Thoracic aorta endothelial cell (primary cell): ENCODE results near the gene APBA3. TPM values are rescaled to one million over a fixed set of nuclear protein-coding genes. Genes with fewer than 3 reads are reported as not detected.

Experiments used
- small RNA-seq: library from RNA; depleted of rRNA; stranded (forward); fragments of <200 nt; gene quantifications from one replicate; pipeline ENCODE3, GENCODE V24; 2012
- total RNA-seq: library from RNA; depleted of rRNA; stranded (reverse); fragments of >200 nt; gene quantifications from 2 replicates; pipeline ENCODE4 v1.2.3, GENCODE V29; 2012

APBA3 gene, protein sequence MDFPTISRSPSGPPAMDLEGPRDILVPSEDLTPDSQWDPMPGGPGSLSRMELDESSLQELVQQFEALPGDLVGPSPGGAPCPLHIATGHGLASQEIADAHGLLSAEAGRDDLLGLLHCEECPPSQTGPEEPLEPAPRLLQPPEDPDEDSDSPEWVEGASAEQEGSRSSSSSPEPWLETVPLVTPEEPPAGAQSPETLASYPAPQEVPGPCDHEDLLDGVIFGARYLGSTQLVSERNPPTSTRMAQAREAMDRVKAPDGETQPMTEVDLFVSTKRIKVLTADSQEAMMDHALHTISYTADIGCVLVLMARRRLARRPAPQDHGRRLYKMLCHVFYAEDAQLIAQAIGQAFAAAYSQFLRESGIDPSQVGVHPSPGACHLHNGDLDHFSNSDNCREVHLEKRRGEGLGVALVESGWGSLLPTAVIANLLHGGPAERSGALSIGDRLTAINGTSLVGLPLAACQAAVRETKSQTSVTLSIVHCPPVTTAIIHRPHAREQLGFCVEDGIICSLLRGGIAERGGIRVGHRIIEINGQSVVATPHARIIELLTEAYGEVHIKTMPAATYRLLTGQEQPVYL
- total RNA-seq: 17.7 and 18.6 TPM in 2 replicates

DNA sequence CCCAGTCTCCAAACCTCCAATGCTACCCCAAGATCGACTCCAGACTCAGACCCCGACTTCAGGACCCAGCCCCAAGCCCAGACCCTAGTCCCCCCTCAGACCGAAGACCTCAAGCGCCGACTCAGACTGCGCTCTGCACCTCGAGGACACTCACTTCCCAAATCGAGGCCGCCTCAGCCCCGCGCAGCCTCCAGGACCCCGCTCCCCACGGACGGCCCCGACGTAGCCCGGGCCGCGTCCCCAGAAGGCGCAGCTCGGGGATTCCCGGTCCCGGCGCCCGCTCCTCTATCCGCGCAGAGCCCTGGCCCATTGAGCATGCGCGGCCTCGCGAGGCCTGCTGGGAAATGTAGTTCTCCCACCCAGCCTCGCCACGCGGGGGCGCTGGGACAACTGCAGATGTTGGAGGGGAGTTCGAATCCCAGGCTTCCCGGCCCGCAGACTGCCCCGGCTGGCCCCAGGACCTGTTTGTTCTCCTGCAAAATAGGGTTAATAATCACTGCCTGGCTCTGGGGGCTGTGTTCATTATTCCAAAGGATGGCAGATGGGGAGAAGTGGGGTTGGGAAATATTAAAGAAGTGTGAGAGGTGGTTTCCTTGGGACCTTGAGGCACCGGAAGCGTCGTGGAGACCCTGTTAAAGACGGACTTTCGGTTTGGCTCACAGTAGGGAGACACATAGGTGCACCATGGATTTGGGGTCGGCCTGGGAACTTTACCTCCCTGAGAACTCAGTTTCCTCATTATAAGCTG is at the start of gene APBA3:
Gene APBA3 (minus strand): TSS at position 311 of the 748 bp plus-strand sequence. CDS start 1,428 bp downstream, outside the sequence.

DNA sequence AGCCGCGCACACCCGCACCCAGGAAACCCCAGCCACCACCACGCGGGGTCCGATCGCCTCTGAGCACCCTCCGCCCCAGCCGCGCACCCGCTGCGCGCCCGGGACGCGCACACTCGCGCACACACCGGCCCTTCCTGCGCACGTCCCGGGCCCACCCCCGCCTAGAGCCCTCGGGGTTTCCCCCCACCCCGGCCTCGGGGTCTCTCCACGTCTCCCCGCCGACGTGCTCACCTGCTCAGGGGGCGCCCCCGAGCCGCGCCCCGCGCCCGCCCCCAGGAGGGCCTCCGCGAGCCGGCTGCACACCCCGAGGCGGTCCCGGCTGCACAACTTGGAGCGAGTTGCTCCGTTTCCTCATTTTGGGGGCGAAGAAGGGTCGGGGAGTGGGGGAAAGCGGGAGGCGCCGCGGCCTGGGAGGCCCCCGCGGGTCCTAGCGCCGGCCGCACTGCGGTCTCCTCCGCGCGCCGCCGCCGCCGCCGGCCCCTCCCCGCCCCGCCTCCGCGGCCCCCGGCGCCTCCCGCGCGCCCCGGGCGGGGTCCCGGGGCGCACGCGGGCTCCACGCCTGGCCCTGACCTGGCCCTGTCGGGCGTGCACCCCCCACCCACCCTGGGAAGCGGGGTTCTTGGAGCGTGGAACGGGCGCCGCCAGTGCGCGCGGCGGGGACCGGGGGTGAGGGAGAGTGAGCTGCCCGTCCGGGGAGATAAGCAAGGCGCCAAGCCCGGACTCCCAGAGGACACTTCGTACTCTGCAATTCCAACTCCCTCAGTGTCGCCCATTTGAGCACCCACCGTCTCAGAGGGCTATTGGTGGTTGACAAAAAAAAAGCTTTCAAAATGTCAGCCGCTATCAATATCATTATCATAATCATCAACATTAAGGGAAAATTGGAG is 24.7 kb upstream of the APBA3 start, which contains the start of gene MATK:
Gene MATK (minus strand): TSS at position 444 of the 887 bp plus-strand sequence. CDS start 1,246 bp downstream, outside the sequence.

DNA sequence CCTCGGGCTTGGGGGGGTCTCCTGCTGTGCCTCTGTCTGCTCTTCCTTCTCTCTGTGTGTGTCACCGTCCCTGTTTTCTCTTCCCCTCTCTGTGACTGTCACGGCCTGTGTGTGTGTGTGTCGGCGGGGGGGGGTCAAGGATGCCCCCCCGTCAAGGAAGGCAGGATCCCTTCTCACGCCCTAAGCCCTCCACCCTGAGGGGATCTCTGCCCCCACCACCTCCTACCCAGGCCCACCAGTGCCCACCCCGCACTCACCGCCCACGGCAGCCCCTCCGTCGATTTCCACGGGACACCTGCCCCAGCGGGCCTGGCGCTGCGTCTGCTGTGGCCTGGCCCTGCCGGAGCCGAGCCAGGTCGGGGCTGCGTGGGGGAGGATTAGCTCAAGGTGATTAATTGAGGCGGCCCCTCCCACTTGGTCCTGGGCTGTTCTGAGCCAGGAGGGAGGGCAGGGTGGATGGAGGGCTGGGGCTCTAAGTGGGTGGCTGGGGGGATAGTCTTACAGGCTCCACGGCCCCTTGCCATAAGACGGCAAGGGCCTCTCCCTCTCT is 10.5 kb upstream of the APBA3 start, which contains the start of gene RAX2:
Gene RAX2 (minus strand): TSS at position 323 of the 550 bp plus-strand sequence. CDS start 486 bp downstream, outside the sequence.

DNA sequence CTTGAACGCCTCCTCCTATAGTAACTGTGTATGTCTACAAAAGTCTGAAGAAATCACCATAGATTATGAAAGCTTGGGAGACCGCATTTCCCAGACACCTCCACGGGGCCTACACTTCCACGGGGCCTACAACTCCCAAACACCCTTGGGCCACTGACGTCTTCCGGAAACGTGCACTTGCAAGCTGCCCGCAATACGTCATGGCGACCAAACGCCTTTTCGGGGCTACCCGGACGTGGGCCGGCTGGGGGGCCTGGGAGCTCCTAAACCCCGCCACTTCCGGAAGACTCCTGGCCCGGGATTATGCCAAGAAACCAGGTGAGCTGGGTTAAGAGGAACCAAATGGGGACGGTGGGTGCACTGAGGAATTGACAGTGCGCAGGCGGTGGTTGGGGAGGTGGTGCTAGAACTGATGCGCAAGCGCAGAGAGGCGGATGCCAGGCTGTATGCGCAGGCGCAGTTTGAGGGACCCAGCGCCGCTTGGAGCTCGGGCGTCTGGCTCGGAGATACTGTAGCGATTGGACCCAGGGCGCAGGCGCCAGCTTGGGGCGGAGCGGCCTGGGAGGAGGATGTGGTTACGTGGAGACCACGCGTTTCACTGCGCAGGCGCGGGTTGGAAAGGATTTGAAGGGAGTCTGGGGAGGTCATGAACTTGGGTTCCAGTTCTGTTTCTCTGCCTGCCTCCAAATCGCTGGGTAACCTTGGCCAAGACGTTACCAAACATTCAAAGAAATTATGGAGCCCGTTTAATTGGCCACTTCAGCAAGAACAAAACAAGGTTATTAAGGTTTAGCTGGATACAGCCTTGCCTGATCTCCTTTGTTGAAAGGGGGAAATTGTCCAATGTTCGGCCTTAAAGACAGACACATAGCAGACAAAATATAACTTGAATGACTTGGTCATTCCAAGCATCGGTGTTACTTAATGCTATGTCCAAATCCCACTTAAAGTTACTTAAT is 1.3 kb upstream of the APBA3 start, which contains the start of gene MRPL54:
Gene MRPL54 (plus strand): TSS at position 182 of the 959 bp plus-strand sequence. CDS start 19 bp downstream, at position 201.

DNA sequence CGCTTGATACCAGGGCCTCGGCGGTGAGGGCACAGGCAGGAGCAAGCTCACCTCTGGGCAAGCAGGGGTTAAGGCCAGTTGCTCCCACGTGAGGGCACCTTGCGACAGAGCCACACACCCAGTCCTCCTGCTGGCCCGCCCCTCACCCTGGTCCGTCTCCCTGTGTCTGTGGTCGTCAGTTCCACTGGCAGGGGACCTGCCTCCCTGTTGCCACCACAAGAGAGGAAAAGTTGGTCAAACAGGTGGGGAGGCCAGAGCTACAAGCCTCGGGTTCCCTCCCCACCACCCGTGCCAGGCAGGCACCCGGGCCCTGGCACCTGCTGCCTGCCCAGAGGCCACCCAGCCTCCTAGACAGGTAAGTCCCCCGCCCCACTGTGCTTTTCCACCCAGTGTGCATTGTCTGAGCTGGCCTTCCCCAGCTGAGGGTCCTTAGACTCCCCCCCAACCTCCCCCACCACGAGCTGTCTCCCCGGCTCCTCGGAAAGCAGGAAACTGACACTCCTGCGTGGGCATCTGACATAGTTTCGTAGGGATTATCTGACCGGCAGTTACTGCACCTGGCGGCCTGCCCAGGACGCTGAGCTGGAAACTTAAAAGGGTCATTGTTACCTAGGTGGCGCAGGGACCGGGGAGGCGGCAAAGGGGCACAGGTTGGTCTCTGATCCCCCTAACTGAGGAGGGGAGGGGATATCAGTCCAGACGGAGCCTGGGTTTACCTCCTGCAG is 53.1 kb downstream of the APBA3 start, which contains the start of gene TJP3:
Gene TJP3 (plus strand): TSS at position 178 of the 725 bp plus-strand sequence. CDS start 20,049 bp downstream, outside the sequence.

Small RNA genes lying within 50 kb of the gene (small RNA-seq; reads per million reads assigned to genes)
- not detected for gene AC005777.1

Other genes with a start within 250 kb of the APBA3 start
- not detected in 2 replicates for gene TEKTIP1, start 222.5 kb downstream of the APBA3 start, total RNA-seq
- 60.5 and 71.3 TPM in 2 replicates for gene MFSD12, start 204.1 kb downstream of the APBA3 start, total RNA-seq
- gene HMG20B, start 188.7 kb downstream of the APBA3 start, total RNA-seq: 77.7 and 82.0 TPM in 2 replicates
- 0.79 and 0.93 TPM in 2 replicates for gene GIPC3, start 176.2 kb downstream of the APBA3 start, total RNA-seq
- gene TBXA2R, start 154.8 kb downstream of the APBA3 start, total RNA-seq: 1.3 and 1.9 TPM in 2 replicates
- 24.5 and 27.1 TPM in 2 replicates for gene CACTIN, start 134.9 kb downstream of the APBA3 start, total RNA-seq
- gene PIP5K1C, start 61.2 kb downstream of the APBA3 start, total RNA-seq: 23.5 and 29.3 TPM in 2 replicates
- not detected in 2 replicates for gene TJP3, start 53.3 kb downstream of the APBA3 start, total RNA-seq
- 43.4 and 49.3 TPM in 2 replicates for gene MRPL54, start 990 bp upstream of the APBA3 start, total RNA-seq
- not detected in 2 replicates for gene RAX2, start 10.5 kb upstream of the APBA3 start, total RNA-seq
- gene MATK, start 24.7 kb upstream of the APBA3 start, total RNA-seq: 0.29 TPM in 1 of 2 replicates, not detected in the other
- gene ZFR2, start 107.3 kb upstream of the APBA3 start, total RNA-seq: not detected in 2 replicates
- gene ATCAY, start 119.0 kb upstream of the APBA3 start, total RNA-seq: 0.13 TPM in 1 of 2 replicates, not detected in the other
- not detected in 2 replicates for gene NMRK2, start 171.4 kb upstream of the APBA3 start, total RNA-seq
- 80.1 and 86.1 TPM in 2 replicates for gene DAPK3, start 209.4 kb upstream of the APBA3 start, total RNA-seq
- gene EEF2, start 223.8 kb upstream of the APBA3 start, total RNA-seq: 1,764 and 1,853 TPM in 2 replicates
- gene PIAS4, start 246.0 kb upstream of the APBA3 start, total RNA-seq: 31.3 and 35.8 TPM in 2 replicates